ENCODE measurements around the gene CDC42SE2.

Gene CDC42SE2

DNA sequence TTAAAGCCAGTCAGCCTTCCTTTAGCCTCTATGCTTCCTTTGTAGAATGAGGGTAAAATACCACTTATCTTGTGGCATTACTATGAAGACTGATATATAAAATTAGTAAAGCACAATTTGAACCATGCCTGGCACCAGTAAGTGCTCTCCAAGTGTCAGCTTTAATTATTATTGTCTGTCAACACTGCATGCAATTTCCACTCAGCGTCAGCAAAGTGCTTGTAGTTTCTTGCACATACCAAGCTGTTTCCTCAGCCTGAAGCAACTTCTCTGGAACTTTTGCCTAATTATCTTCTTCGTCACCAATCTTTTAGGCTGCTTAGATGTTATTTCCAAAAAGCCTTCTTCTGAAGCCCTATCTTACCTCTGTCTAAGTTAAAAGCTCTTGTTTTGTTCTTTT, 177.3 kb downstream of the CDC42SE2 start:
- DNase-seq (ENCODE audit: low read depth), result no peak
